Activated effector memory CD4-positive, alpha-beta T cell treated with anti-CD3 and anti-CD28 coated beads, Interleukin-2, amount 50 U/mL, for 16 hours (primary cell): ENCODE data around the gene HMGCL.
"Not testable (repeated sequence)": the region's sequence is repeated elsewhere in the genome, so short reads cannot be mapped to it uniquely, and the experiment has no call there.

Experiments
- DNase-seq: peaks from one replicate; pipeline ENCODE4 v3.0.0-alpha.2; 2020

Gene HMGCL

DNA sequence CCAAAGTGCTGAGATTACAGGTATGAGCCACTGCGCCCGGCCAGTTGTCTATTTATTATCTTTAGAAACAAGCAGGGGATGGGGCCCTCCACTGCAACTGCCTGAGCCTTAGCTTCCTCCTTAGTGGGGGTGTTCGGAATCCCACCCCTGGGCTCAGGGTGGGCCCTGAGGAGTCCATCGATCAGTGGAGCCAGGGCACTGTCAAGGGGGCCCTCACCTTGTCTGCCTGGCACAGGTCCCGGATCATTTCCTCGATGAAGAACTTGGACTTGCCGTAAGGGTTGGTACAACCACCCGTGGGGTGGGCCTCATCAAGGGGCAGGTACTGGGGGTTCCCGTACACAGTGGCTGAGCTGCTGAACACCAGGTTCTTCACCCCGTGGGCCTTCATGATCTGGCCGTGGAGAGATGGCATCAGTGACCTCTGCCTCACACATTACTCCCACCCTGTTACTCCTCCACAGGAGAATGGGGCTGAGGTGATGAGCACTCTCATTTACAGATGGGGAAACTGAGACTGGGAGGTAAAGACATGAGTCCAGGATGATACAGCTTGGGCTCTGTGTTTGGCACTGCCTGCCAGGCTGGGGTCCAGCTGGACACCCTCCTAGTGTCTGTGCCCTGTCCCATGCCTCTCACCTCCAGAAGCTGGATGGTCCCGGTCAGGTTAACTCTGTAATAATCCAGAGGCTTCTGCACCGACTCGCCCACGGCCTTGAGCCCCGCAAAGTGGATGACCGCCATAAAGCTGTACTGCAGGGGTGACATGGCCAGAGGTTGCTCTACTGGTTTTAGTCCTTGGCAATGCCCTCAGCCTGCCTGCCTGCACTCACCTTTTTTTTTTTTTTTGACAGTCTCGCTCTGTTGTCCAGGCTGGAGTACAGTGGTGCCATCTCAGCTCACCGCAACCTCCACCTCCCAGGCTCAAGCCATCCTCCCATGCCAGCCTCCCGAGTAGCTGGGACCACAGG lies 27.5 kb downstream of the HMGCL start:
- DNase-seq, result no peak

DNA sequence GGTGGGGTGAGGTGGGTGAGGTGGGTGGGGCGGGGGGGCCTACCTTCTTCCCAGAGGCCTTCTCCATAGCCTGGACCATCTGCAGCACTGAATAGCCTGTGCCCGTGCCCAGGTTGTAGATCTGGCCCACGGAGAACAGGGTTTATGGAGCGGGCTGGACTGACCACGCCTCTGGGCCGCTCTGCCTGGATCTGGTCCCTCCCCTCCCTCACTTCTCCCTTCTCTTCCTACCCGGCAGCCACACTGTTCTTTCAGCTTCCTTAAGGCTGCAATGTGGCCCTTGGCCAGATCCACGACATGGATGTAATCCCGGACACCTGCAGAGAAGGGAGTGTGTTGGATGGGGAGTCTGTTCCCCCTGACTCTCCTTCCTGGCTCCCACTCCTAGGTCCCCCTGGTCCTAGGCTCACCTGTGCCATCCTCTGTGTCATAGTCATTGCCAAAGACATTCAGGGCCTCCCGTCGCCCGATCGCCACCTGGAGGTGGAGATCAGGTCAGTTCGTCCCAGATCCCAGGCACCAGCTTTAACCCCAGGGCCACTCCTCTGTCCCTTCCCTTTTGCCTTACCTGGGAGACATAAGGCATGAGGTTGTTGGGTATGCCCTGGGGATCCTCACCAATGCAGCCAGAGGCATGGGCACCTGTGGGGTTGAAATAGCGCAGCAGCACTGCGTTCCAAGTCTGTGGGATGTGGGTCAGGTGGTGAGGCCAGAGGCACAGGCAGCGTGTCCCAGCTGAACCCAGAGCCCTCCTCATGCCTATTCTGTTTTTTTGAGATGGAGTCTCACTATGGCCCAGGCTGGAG lies 28.6 kb downstream of the HMGCL start:
- DNase-seq, result no peak

DNA sequence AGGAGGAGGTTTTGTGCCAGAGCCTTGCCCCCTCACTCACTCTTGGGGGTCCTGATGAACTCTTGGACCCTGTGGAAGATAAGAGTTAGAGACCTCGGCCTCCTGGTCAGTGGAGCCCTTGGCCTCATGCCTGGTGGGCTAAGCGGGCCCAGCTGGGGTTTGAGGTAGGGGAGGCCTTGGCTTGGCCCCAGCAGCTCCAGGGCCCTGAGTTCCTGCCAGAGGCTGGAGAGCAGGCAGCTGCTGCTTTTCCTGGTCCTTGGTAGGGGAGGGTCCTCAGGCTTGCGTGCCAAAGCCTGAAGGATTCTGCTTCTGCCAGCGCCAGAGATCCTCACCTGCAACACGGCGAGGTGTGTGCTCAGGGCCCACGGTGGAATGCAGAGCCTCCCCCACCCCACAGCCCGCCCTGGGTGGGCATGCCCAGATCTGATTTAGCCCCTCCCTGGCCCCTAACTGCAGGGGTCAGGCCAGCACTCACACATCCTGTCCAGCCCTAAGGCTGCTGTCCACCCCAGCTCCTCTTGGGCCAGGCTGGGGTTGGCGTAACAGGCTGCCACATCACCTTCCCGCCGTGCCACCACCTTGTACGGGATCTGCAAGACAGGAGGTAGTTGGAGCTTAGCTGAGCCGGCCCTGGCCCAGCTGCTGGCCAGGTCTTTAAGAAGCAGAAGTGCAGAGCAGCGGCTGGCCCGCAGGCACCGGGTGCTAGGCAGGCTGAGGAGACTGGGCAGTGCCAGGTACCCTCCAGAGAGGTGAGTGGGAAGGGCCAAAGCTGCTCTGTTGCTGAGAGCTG lies 29.4 kb downstream of the HMGCL start:
- DNase-seq, result no peak

DNA sequence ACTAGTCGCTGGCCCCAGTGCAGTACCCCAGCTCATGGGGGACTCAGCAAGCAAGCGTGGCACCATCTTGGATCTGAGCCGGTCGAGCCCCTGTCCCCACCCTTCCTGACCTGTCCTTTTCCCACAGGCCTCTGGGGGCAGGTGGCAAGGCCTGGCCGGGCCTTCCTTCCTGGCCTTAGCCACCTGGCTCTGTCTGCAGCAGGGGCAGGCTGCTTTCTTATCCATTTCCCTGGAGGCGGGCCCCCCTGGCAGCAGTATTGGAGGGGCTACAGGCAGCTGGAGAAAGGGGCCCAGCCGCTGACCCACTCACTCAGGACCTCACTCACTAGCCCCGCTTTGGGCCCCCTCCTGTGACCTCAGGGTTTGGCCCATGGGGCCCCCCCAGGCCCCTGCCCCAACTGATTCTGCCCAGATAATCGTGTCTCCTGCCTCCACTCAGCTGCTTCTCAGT lies 30.5 kb downstream of the HMGCL start:
- DNase-seq, result not testable (repeated sequence)

DNA sequence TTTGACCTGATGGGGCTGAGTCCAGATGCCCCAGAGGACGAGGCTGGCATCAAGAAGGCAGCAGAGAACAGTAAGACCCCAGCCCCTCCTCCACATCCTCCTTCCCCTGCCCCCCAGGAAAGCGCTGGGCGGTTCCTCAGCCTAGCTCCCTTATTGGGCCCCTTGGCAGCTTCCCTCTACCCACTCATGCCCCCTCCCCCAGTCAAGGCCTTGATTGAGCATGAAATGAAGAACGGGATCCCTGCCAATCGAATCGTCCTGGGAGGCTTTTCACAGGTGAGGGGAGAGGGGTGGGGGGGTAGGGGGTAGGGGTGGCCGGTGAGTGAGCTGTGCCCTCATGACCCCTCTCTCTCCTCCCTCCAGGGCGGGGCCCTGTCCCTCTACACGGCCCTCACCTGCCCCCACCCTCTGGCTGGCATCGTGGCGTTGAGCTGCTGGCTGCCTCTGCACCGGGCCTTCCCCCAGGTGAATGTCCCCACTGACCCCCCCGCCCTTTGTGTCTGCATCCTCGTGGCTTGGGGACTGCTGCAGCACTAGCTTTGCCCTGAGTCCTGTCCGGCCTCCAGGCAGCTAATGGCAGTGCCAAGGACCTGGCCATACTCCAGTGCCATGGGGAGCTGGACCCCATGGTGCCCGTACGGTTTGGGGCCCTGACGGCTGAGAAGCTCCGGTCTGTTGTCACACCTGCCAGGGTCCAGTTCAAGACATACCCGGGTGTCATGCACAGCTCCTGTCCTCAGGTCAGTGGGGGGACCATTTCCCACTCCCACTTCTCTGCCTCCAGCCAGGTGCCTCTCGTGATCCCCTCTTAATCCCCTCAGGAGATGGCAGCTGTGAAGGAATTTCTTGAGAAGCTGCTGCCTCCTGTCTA lies 31.1 kb downstream of the HMGCL start:
- DNase-seq, result no peak

DNA sequence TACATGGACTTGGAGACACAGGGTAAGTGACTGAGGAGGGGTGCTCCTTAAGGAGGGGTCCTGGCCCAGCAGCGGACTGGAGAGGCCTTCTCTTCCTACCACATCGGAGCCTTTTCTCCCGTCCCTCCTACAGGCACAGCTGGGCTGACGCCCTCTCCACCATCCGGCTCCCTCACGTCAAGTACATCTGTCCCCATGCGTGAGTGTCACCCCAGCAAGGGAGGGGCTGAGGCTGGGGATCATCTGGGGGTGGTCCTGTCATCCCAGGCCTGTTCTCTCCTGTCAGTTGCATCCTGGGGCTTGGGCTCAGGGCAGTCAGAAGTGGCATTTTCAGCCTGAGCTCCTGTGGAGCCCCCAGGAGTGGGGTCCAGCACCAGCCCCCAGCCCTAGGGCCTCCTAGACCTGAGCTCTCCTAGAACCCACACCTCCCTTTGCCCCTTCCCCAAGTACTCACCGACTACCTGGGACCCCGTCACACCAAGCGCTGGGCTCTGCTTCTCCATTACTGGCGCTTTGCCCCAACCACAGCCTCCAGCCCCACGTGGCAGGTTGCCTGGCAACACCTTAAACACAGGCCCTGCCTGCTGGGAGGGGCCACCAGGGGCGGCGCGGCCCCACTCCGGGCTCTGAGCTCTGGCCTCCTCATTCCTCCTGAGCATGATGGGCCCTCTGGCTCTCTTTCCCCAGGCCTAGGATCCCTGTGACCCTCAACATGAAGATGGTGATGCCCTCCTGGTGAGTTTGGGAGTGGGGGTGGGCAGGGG lies 32.0 kb downstream of the HMGCL start:
- peak; percentile 77 for DNase-seq

DNA sequence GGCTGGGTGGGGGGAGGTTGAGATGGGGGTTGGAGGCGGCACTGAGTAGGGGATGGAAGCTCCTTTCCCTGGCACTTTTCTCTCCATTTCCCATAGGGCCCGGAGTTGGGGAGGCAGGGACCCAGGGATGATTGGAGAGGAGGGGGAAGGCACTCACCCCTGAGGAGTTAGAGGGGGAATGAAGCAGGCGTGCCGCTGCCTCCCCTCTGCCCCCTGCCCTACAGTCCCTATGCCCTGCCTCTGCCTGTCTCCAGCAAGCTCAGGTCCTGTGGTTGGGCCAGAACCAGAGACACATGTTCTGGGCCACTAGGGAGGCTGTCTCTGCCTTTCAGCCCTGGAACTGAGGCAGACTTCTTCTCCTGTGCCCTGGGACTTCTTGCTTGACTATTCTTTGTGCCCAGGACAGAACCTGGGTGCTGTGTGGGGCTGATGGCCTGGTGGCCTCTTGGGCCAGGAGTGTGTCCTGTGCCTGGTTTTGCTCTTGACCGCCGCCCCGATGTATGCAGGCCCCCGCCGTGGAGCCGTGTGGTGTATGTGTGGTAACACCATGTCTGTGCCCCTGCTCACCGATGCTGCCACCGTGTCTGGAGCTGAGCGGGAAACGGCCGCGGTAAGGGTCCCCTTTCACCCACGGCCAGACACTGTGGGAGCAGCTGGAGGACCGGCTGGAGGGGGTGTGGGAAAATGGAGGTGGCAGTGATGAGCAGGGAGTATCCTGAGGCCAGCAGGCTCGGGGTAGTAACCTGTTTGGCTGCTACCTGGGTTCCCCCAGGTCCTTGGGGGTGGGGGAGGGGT lies 32.9 kb downstream of the HMGCL start:
- no peak for DNase-seq

DNA sequence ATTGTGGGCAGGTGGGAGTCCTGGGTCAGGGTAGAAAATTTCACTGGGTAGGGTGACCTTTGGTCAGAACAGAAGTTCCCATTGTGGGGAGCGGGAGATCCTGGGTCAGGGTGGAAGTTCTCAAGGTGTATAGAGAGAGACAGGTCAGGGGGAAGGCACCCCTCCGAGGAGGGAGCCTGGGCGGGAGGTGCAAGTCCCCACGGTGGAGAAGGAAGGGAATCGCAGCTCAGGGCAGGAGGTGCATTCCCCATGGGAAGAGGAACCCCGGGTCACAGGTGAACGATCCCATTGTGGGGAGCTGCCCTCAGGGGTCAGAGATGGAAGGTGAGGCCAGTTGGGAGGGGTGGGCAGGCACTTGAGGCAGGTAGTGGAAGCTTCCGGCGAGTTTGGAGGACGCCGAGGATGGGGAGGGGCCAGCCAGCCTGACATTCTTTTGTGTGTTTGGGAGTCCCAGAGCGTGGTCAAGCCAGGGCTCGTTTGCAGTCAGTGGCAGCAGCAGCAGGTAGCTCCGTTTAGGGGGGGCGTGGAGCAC lies 33.6 kb downstream of the HMGCL start:
- peak; percentile 75 for DNase-seq

DNA sequence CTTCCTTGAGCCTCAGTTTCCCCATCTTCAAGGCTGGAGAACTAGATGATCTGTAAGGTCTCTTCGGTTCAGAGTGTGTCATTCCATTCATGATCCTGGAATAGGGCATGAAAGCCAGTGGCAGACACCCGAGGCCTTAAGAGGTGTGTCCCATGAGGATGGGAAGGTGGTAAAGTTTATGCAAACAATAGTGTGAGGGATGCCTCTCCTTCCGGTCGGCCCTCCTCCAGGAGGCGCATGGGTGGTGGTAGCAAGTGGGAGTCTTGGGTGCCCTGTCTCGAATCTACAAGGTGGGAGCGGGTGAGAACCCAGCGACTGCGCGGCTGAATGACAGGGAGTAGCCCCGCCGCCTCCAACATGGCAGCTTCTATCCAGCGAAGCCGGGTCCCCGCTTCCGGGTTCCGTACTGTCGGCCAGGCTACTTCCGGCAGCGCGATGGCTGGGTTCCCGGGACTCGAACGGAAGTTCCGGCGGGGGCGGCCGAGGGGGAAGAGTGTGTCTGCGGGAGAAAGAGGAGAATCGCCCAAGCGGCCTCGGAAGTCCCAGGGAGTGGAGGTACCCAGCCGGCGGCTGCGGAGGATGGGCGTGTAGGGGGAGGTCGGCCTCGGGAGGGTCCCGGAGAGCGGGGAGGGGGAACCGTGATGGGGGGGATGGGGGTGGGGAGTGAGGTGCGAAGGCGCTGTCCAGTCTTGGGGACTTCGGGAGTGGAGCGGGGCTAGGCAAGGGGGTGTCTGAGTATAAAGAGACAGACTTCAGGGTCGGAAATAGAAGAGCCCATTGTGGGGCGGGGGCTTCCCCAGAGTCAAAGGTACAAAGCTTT lies 34.3 kb downstream of the HMGCL start, which contains the start of gene LYPLA2:
Gene LYPLA2 (plus strand): TSS at position 450 of the 820 bp plus-strand sequence. CDS start 1,538 bp downstream, outside the sequence.
- DNase-seq, result peak; percentile 96

DNA sequence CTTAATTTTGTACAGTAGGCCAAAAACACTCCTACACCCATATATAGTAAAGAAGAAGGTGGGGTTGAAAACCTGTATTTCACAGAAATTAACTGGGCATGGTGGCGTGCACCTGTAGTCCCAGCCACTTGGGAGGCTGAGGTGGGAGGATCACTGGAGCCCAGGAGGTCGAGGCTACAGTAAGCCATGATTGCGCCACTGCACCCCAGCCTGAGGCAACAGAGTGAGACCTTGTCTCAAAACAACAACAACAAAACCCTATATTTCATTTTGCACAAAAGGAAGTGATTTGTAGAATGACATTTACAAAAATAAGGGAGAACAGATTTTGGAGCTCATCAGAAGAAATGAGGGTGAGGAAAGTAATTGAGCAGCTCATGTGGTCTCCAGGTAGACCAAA lies 36.5 kb downstream of the HMGCL start:
- DNase-seq, result no peak

DNA sequence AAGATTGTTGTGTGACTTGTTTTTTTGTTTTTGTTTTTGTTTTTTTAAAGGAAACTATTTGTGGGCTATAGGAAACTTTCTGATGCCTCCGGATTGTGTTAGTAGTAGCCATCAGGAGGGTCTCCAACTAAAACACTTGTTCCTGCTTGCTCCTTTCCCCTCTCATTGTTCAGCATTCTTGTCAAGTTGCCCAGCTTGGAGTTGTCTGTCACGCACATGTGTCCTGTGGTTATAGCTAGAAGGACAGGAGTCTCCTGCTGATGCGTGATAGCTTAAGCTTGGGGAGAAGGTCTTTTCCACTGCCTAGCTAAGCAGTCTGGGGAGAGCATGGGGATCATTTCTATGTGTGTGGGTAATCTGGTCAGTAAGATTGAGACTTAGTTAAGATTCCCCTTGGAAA lies 37.5 kb downstream of the HMGCL start:
- DNase-seq, result no peak

DNA sequence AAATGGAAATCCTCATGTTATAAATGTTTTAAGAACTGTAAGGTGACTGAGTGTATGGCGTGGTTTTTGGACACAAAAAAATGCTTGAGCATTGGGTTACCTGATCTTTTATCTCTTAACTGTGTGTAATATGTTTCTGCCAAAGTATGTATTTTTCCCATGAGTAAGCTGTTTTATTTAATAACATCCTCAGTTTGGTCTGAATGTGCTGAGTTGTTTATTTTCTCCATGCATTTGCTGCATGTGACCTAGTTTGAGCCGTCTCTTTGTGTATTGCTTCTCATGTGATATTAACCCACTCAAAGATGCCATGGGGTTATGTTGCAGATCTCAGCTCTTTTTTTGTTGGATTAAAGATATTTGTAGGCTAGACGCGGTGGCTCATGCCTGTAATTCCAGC lies 40.4 kb downstream of the HMGCL start:
- no peak for DNase-seq

DNA sequence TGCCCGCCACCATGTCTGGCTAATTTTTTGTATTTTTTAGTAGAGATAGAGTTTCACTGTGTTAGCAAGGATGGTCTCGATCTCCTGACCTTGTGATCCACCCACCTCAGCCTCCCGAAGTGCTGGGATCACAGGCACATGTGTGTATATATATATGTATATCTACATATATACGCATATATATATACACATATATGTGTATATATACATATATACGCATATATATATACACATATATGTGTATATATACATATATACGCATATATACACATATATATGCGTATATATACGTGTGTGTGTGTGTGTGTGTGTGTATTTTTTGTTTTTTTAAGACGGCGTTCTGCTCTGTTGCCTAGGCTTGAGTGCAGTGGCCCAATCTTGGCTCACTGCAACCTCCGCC lies 42.1 kb downstream of the HMGCL start:
- not testable (repeated sequence) for DNase-seq

DNA sequence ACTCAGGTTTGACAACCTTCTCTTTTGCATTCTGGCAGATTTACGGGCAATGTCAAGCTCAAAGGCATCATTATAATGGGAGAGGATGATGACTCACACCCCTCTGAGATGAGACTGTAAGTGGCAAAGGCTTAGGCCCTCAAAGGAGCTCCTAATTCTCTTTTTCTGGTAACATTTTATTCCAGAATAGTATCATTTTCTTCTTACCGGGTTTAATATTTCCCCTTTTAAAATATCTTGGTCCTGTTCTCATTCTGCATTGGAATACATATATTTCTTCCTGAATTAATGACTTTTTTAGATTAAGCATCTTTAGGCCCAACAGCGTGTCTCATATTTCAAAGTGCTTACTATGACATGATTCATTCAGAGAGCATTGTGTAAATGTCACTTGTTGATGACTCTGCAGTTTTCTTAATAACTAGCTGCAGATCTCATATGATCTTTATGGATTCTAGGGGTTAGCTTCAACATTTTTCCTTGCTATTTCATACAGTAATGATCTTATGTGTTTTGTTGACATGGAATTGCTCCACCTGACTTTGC lies 45.3 kb downstream of the HMGCL start:
- DNase-seq, result no peak

DNA sequence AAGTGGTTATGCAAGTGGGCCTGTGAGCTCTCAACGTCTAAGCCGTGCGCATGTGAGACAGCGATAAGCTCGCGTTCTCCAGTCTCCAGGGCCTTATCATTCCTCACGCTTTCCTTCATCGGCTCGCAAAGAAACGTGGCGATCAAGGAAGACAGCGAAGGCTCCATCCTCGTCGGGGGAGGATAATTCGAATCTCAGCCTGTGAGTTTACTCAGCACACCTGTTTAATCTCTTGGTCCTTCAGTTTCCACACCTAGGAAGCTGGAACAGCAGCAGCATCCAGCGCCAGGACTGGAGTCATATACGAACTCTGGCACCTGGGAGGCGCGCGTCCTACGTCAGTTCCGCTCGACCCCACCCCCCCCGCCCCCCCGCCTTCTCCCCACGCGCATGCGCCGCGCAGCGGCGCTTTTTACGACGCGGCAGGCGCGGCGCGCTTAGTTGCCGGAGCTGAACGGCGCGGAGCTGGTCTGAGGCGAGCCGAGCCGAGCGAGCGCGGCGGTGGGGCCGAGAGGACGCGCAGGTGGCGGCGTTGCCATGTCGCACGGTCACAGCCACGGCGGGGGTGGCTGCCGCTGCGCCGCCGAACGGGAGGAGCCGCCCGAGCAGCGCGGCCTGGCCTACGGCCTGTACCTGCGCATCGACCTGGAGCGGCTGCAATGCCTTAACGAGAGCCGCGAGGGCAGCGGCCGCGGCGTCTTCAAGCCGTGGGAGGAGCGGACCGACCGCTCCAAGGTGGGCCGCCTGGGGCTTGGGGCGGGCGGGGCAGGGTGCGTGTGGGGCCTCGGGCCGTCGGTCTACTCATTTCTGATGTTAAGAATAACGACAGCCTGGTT lies 47.0 kb downstream of the HMGCL start, which contains the start of gene PITHD1:
Gene PITHD1 (plus strand): TSS at position 440 of the 836 bp plus-strand sequence. CDS start 98 bp downstream, at position 538.
- peak; percentile 93 for DNase-seq

DNA sequence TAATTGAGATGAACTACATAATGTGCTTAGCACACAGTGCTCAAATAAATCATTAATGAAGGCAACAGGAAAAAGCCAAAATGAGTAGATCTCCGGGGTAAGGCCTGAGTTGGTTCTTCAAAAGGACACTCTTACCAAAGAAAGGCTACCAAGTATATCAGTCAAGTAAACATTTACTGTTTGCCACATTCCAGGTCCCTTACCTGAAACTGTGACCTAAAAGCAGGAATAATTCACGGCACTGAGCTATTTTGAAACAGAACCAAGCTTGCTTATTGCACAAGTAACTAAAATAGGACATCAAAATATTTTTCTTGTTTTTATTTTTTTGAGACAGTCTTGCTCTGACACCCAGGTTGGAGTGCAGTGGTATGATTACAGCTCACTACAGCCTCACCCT lies 49.0 kb downstream of the HMGCL start:
- no peak for DNase-seq

DNA sequence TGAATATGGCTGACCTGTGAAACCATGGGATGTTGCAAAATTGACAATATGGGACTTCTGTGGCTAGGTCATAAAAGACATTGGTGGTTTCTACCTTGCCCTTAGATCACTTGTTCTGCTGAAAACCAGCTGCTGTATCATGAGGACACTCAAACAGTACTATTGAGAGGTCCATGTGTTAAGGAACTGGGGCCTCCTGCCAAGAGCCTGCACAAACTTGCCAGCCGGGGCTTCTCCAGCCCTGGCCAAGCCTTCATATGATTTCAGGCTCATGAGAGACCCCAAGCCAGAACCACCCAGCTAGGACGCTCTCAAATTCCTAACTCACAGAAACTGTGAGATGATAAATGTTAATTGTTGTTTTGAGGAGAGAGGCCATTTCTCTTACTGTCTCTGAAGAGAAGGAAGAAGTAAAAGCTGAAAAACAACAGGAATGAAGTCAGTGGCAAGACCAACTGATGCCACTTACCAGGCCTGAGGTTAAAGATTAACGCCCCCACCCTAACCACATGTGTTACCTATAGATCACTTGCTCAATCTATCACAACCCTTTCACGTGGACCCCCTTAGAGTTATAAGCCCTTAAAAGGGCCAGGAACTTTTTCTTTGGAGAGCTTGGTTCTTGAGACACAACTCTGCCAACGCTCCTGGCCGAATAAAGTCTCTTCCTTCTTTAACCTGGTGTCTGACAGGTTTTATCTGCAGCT lies 50.9 kb downstream of the HMGCL start:
- no peak for DNase-seq
